CD4-positive, alpha-beta T cell treated with Interferon alpha-2 for 1 hour (primary cell): ENCODE data around the gene AKNA.

Experiments
- DNase-seq, 2 donors: peaks; one replicate each; pipeline ENCODE4 v3.0.0-alpha.2; 2020 to 2022

Gene AKNA

GRCh38 chr9:114416906-114417305, 29.1 kb upstream of the AKNA start:
- no peak for DNase-seq

- no peak for DNase-seq
Measured at GRCh38 chr9:114416290-114416689, 28.5 kb upstream of the AKNA start.

- DNase-seq: no peak
Measured at GRCh38 chr9:114414346-114414745, 26.6 kb upstream of the AKNA start.

GRCh38 chr9:114413861-114414301, 26.1 kb upstream of the AKNA start:
- no peak for DNase-seq

- DNase-seq: no peak
Measured at GRCh38 chr9:114412048-114412683, 24.4 kb upstream of the AKNA start.

- no peak for DNase-seq
Measured at GRCh38 chr9:114411452-114411851, 23.7 kb upstream of the AKNA start.

- no peak for DNase-seq
Measured at GRCh38 chr9:114410910-114411309, 23.1 kb upstream of the AKNA start.

- DNase-seq: no peak
Measured at GRCh38 chr9:114409842-114410241, 22.1 kb upstream of the AKNA start.

- DNase-seq: peak in 1 of 2 donors; percentile 29
Measured at GRCh38 chr9:114409103-114409780, 21.5 kb upstream of the AKNA start.

- no peak for DNase-seq
Measured at GRCh38 chr9:114408645-114409044, 20.9 kb upstream of the AKNA start.

- no peak for DNase-seq
Measured at GRCh38 chr9:114407889-114408288, 20.1 kb upstream of the AKNA start.

- no peak for DNase-seq
Measured at GRCh38 chr9:114406441-114406840, 18.7 kb upstream of the AKNA start.

GRCh38 chr9:114405294-114406034, 17.7 kb upstream of the AKNA start:
- peak; percentile 82 to 88 for DNase-seq

- DNase-seq: no peak
Measured at GRCh38 chr9:114404531-114404930, 16.7 kb upstream of the AKNA start.

GRCh38 chr9:114403153-114403756, 15.5 kb upstream of the AKNA start:
- DNase-seq: no peak

GRCh38 chr9:114401344-114401743, 13.6 kb upstream of the AKNA start:
- no peak for DNase-seq

- DNase-seq: no peak
Measured at GRCh38 chr9:114400772-114401171, 13.0 kb upstream of the AKNA start.

GRCh38 chr9:114400219-114400618, 12.4 kb upstream of the AKNA start:
- no peak for DNase-seq

GRCh38 chr9:114399381-114399780, 11.6 kb upstream of the AKNA start:
- DNase-seq: no peak

GRCh38 chr9:114397848-114398605, 10.2 kb upstream of the AKNA start:
- peak; percentile 95 for DNase-seq

GRCh38 chr9:114397219-114397847, 9.6 kb upstream of the AKNA start:
- no peak for DNase-seq

GRCh38 chr9:114396558-114397218, 8.9 kb upstream of the AKNA start:
- no peak for DNase-seq
